A673 (cell line): Measurements from ENCODE around the gene ZBTB20. TPM values are rescaled to one million over a fixed set of nuclear protein-coding genes. Genes with fewer than 3 reads are reported as not detected.

Experiments
- BruUV-seq: library from RNA; stranded (reverse); fragments of 400-500 nt; replicated peaks from 2 replicates; lab custom pipeline; 2021; lab: Mats Ljungman, UMichigan
- CTCF ChIA-PET: fragments of 300-600 bp; sonication (Branson Sonifier 250); formaldehyde crosslinking; loops from one replicate; lab custom pipeline; 2022; ENCODE audit warnings: antibody characterized with exemption; lab: Charles Lee
- POLR2A ChIA-PET: fragments of 300-600 bp; sonication (Branson Sonifier 250); formaldehyde crosslinking; loops from one replicate; lab custom pipeline; 2022; ENCODE audit warnings: antibody characterized with exemption; ENCODE audit not compliant: low non-redundant PET; lab: Charles Lee
- DNase-seq: peaks from one replicate; pipeline ENCODE4 v3.0.0-alpha.2; 2015; ENCODE audit warnings: low spot score
- H3K27ac ChIP-seq: fragments of 200-600 bp; sonication (generic); 2 replicates; pipeline ENCODE4 v1.5.1; 2016; ENCODE audit warnings: mixed run types, low read depth, mild to moderate bottlenecking, mixed read lengths, antibody characterized with exemption, low read length; ENCODE audit not compliant: poor library complexity, severe bottlenecking
- H3K27me3 ChIP-seq: fragments of 200-600 bp; sonication (generic); replicated peaks from 2 replicates; pipeline ENCODE4 v1.6.1; 2017; ENCODE audit warnings: mixed run types, low read depth, mild to moderate bottlenecking, mixed read lengths, antibody characterized with exemption, low read length; ENCODE audit not compliant: insufficient read depth, poor library complexity
- H3K36me3 ChIP-seq: fragments of 200-600 bp; sonication (generic); 2 replicates; pipeline ENCODE4 v1.6.1; 2016; ENCODE audit warnings: mixed run types, mild to moderate bottlenecking, mixed read lengths, antibody characterized with exemption, low read length; ENCODE audit not compliant: insufficient read depth, poor library complexity, severe bottlenecking
- H3K4me1 ChIP-seq: fragments of 200-600 bp; sonication (generic); 2 replicates; pipeline ENCODE4 v1.6.1; 2017; ENCODE audit warnings: mixed run types, mild to moderate bottlenecking, mixed read lengths, antibody characterized with exemption, low read length; ENCODE audit not compliant: insufficient read depth, poor library complexity, severe bottlenecking
- H3K4me3 ChIP-seq: fragments of 200-600 bp; sonication (generic); 2 replicates; pipeline ENCODE4 v1.5.1; 2016; ENCODE audit warnings: low read depth, mixed run types, mild to moderate bottlenecking, mixed read lengths, low read length; ENCODE audit not compliant: poor library complexity, severe bottlenecking
- H3K9me3 ChIP-seq: fragments of 200-600 bp; sonication (generic); 2 replicates; pipeline ENCODE4 v1.6.1; 2016; ENCODE audit warnings: mixed run types, low read depth, mild to moderate bottlenecking, mixed read lengths, antibody characterized with exemption, low read length; ENCODE audit not compliant: poor library complexity, severe bottlenecking
- CTCF ChIP-seq: fragments of 300-800, 200-600 bp; sonication (generic); conservative IDR thresholded peaks from 2 replicates; pipeline ENCODE4 v1.5.1; 2017; ENCODE audit warnings: low read depth, mild to moderate bottlenecking, antibody characterized with exemption, low read length, moderate library complexity, mixed read lengths
- EZH2 ChIP-seq: fragments of 200-600 bp; sonication (generic); IDR thresholded peaks from 2 replicates; pipeline ENCODE4 v1.6.1; 2017; ENCODE audit warnings: borderline replicate concordance, low read depth, mild to moderate bottlenecking, mixed read lengths, antibody characterized with exemption, low read length; ENCODE audit not compliant: poor library complexity, severe bottlenecking
- intact Hi-C: fragments of 100-400 bp; cut with micrococcal nuclease; formaldehyde crosslinking; loops from one replicate; pipeline ENCODE4 v1.10.0; 2022; ENCODE audit not compliant: unreplicated experiment
- total RNA-seq: library from RNA; stranded (reverse); gene quantifications from 2 replicates; pipeline ENCODE4 v1.2.3, GENCODE V29; 2021

Gene ZBTB20
- total RNA-seq, 1 experiment from 2014 or later = 13.5 TPM

- TF ChIP-seq CTCF = no peak
- no peaks in the 10 kb centered on the region for H3K27me3 ChIP-seq
- H3K27ac ChIP-seq = no peak overlapping the region
- no peak for DNase-seq
- intact Hi-C loops = no loop called here
- no peak overlapping the region for H3K4me3 ChIP-seq
- BruUV-seq = no TSS peak
- CTCF ChIA-PET = no interaction called here
- H3K36me3 ChIP-seq = no peaks in the 10 kb centered on the region
- H3K9me3 ChIP-seq = no peaks in the 10 kb centered on the region
- POLR2A ChIA-PET = no interaction called here
- no peaks in the 10 kb centered on the region for H3K4me1 ChIP-seq
These were observed 680.3 kb downstream of the ZBTB20 start for GRCh38 chr3:114466816-114467215.

DNA sequence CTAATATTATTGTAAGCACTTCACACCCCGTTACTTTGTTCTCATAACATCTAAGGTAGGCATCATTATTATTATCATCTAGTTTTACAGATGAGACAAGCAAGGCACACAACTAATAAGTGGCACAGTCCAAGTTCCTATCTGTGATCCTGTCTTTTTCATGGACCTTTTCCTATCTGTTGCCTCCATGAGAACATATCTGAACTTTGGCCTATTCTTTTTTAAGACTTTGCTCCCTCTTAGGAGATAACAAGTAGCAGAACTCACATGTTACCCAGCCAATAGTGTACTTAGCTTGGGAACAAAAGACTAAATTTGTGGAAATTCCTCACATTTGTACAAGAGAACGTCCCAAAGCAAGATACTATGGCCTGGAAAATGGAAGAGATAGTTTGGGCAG is 680.8 kb downstream of the ZBTB20 start:
- ChIA-PET POLR2A (no interaction called here), CTCF (no interaction called here)
- H3K4me1 ChIP-seq = no peaks in the 10 kb centered on the region
- intact Hi-C loops = no loop called here
- H3K27ac ChIP-seq = no peak overlapping the region
- BruUV-seq = no TSS peak
- H3K27me3 ChIP-seq = no peaks in the 10 kb centered on the region
- no peak overlapping the region for H3K4me3 ChIP-seq
- no peaks in the 10 kb centered on the region for H3K36me3 ChIP-seq
- no peak for DNase-seq
- no peak for TF ChIP-seq EZH2
- no peak for TF ChIP-seq CTCF
- H3K9me3 ChIP-seq = no peaks in the 10 kb centered on the region

- intact Hi-C loops = no loop called here
- Histone ChIP-seq H3K27me3 (no peaks in the 10 kb centered on the region), H3K4me1 (no peaks in the 10 kb centered on the region), H3K36me3 (no peaks in the 10 kb centered on the region), H3K9me3 (no peaks in the 10 kb centered on the region), H3K27ac (no peak overlapping the region), H3K4me3 (no peak overlapping the region)
- ChIA-PET CTCF (no interaction called here), POLR2A (no interaction called here)
- BruUV-seq = no TSS peak
- TF ChIP-seq EZH2 = no peak
- TF ChIP-seq CTCF = no peak
- no peak for DNase-seq
These were observed 682.5 kb downstream of the ZBTB20 start for GRCh38 chr3:114464548-114464947.
